ENCODE data around the gene MST1R. TPM values are rescaled to one million over a fixed set of nuclear protein-coding genes. Genes with fewer than 3 reads are reported as not detected.

The MST1R gene
- total and polyA plus RNA-seq, 9 of the 15 experiments (the other 6 are each of a cell fraction or from before 2014, with no cell fraction given): 1.3 to 10.0 (median 3.8) TPM

- TF ChIP-seq SLC30A9 (CRISPR knock-in tag; IDR thresholded peaks at IDR 0.05): no peak
- no peak for TF ChIP-seq MLX (CRISPR knock-in tag; conservative IDR thresholded peaks at IDR 0.05)
- TF ChIP-seq ZNF75A (CRISPR knock-in tag; IDR thresholded peaks at IDR 0.05): no peak
- TF ChIP-seq PHTF2 (CRISPR knock-in tag; IDR thresholded peaks at IDR 0.05): no peak
- no peak for TF ChIP-seq GTF3C2 (IDR thresholded peaks at IDR 0.05; ENCODE audit: borderline replicate concordance, extremely low read depth, insufficient read length)
- TF ChIP-seq ZNF311 (CRISPR knock-in tag; IDR thresholded peaks at IDR 0.05): no peak
- TF ChIP-seq CHCHD3 (CRISPR knock-in tag; IDR thresholded peaks at IDR 0.05): no peak
- no peak for TF ChIP-seq DDX20 (tag; IDR thresholded peaks at IDR 0.05; ENCODE audit: low read depth)
- no peak for TF ChIP-seq PHF21A (IDR thresholded peaks at IDR 0.05; ENCODE audit: borderline replicate concordance, low read depth)
- no peak for TF ChIP-seq HIVEP1 (CRISPR knock-in tag; IDR thresholded peaks at IDR 0.05)
- TF ChIP-seq ZBTB9 (CRISPR knock-in tag; IDR thresholded peaks at IDR 0.05): no peak
- no peak for TF ChIP-seq SETDB1 (IDR thresholded peaks at IDR 0.05; ENCODE audit: low read length)
- no peak for TF ChIP-seq GATA2 (CRISPR knock-in tag; IDR thresholded peaks at IDR 0.05)
- TF ChIP-seq THRB (CRISPR knock-in tag; conservative IDR thresholded peaks at IDR 0.05): no peak
- TF ChIP-seq PBX2 (CRISPR knock-in tag; IDR thresholded peaks at IDR 0.05; ENCODE audit: low read depth): no peak
- no peak for TF ChIP-seq PBX2 (tag; conservative IDR thresholded peaks at IDR 0.05; ENCODE audit: low read depth)
- TF ChIP-seq PML (IDR thresholded peaks at IDR 0.05; ENCODE audit: low read length): peak; percentile 55; the same call in 1 of the 2 replicates
- no peak for TF ChIP-seq SIX5 (IDR thresholded peaks at IDR 0.05; ENCODE audit: borderline replicate concordance in 1 of 2, insufficient read depth in 1 of 2, low read depth in 1 of 2, low read length in 2 of 2)
Measured at GRCh38 chr3:49903451-49904424, at the start of gene MST1R (continued).
